Endodermal cell (in vitro differentiated cells): Measurements from ENCODE around the gene INHBE. TPM values are rescaled to one million over a fixed set of nuclear protein-coding genes. Genes with fewer than 3 reads are reported as not detected.
A peak's percentile ranks its signal among the peaks of the same experiment; 100 is the strongest.

Experiments used
- DNase-seq: peaks from one replicate; pipeline ENCODE4 v3.0.0-alpha.2; 2017
- H3K27ac ChIP-seq: 2 replicates; pipeline ENCODE4 v1.5.1; 2013; ENCODE audit warnings: mild to moderate bottlenecking, low read depth, low read length, moderate library complexity
- H3K27me3 ChIP-seq: 2 replicates; pipeline ENCODE4 v1.6.1; 2013; ENCODE audit warnings: mild to moderate bottlenecking, low read length, moderate library complexity; ENCODE audit not compliant: insufficient read depth, control insufficient read depth, poor library complexity, severe bottlenecking
- H3K36me3 ChIP-seq: 2 replicates; pipeline ENCODE4 v1.7.0; 2013; ENCODE audit warnings: mild to moderate bottlenecking, low read length, moderate library complexity; ENCODE audit not compliant: control insufficient read depth, insufficient read depth
- H3K4me1 ChIP-seq: one replicate; pipeline ENCODE4 v1.7.0; 2013; ENCODE audit warnings: low read length; ENCODE audit not compliant: control insufficient read depth, insufficient read depth
- H3K4me3 ChIP-seq: 2 replicates; pipeline ENCODE4 v1.5.1; 2013; ENCODE audit warnings: mild to moderate bottlenecking, low read length, moderate library complexity
- H3K9ac ChIP-seq: 2 replicates; pipeline ENCODE4 v1.6.1; 2013; ENCODE audit warnings: mild to moderate bottlenecking, low read length, moderate library complexity; ENCODE audit not compliant: poor library complexity, severe bottlenecking; ENCODE audit errors: extremely low read depth
- H3K9me3 ChIP-seq: 2 replicates; pipeline ENCODE4 v1.6.1; 2013; ENCODE audit warnings: mild to moderate bottlenecking, low read length, moderate library complexity; ENCODE audit not compliant: control insufficient read depth
- H3K27ac Mint-ChIP-seq: 2 replicates; pipeline ENCODE4 v1.8.0; 2020; ENCODE audit warnings: mixed read lengths
- H3K27me3 Mint-ChIP-seq: 2 replicates; pipeline ENCODE4 v1.8.0; 2021; ENCODE audit warnings: mild to moderate bottlenecking, mixed read lengths; ENCODE audit not compliant: insufficient read depth
- H3K36me3 Mint-ChIP-seq: 2 replicates; pipeline ENCODE4 v1.8.0; 2020; ENCODE audit warnings: low read depth, mixed read lengths
- H3K4me1 Mint-ChIP-seq: 2 replicates; pipeline ENCODE4 v1.8.0; 2020; ENCODE audit warnings: mixed read lengths
- H3K4me3 Mint-ChIP-seq: 2 replicates; pipeline ENCODE4 v1.8.0; 2020; ENCODE audit warnings: mild to moderate bottlenecking, moderate library complexity, mixed read lengths
- H3K9me3 Mint-ChIP-seq: 2 replicates; pipeline ENCODE4 v1.8.0; 2020; ENCODE audit warnings: mild to moderate bottlenecking, mixed read lengths
- WGBS, 2 experiments: methylation state at CpG; one replicate each; pipeline versions ENCODE4 v1.1.5 to v1.1.7; 2013; ENCODE audit warnings: missing lambda C conversion rate in 2 of 2, mixed read lengths in 1 of 2; ENCODE audit not compliant: insufficient coverage in 1 of 2, insufficient read length in 1 of 2; 5-methylcytosine and 5-hydroxymethylcytosine counted together
- total RNA-seq, 2 donors: library from RNA; stranded (reverse); fragmentation: NEBNext Ultra II Directional in 1 of 2; extraction: Animal tissue kit (Norgen Biotek cat#: 25700) in 1 of 2; gene quantifications; 2 replicates in 1 of 2; 3 replicates in 1 of 2; pipeline ENCODE4 v1.2.1, GENCODE V29; 2021
- TF ChIP-seq, protein P1 (sequence below): fragments of 200-600 bp; sonication (generic); conservative IDR thresholded peaks from 2 replicates; pipeline ENCODE4 v1.5.0; 2021; ENCODE audit warnings: antibody characterized with exemption, mild to moderate bottlenecking

The INHBE gene
- total RNA-seq, 2 donors from 2014 or later, result 0.24 to 0.29 TPM

DNA sequence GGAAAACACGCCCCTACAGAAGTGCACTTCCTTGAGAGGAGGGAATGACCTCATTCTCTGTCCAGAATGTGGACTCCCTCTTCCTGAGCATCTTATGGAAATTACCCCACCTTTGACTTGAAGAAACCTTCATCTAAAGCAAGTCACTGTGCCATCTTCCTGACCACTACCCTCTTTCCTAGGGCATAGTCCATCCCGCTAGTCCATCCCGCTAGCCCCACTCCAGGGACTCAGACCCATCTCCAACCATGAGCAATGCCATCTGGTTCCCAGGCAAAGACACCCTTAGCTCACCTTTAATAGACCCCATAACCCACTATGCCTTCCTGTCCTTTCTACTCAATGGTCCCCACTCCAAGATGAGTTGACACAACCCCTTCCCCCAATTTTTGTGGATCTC, 5.0 kb upstream of the INHBE start:
- Mint-ChIP-seq H3K9me3 (no peaks in the 10 kb centered on the region), H3K36me3 (no peaks in the 10 kb centered on the region), H3K4me1 (peaks cover 8% of the 10 kb centered on the region), H3K4me3 (no peak overlapping the region), H3K27ac (no peak overlapping the region), H3K27me3 (peaks cover under 1% of the 10 kb centered on the region)
- H3K9ac ChIP-seq, result no peak overlapping the region
- H3K9me3 ChIP-seq, result no peaks in the 10 kb centered on the region
- DNase-seq, result no peak
- TF ChIP-seq, protein P1, sequence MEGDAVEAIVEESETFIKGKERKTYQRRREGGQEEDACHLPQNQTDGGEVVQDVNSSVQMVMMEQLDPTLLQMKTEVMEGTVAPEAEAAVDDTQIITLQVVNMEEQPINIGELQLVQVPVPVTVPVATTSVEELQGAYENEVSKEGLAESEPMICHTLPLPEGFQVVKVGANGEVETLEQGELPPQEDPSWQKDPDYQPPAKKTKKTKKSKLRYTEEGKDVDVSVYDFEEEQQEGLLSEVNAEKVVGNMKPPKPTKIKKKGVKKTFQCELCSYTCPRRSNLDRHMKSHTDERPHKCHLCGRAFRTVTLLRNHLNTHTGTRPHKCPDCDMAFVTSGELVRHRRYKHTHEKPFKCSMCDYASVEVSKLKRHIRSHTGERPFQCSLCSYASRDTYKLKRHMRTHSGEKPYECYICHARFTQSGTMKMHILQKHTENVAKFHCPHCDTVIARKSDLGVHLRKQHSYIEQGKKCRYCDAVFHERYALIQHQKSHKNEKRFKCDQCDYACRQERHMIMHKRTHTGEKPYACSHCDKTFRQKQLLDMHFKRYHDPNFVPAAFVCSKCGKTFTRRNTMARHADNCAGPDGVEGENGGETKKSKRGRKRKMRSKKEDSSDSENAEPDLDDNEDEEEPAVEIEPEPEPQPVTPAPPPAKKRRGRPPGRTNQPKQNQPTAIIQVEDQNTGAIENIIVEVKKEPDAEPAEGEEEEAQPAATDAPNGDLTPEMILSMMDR, result no peak
- no peaks in the 10 kb centered on the region for H3K36me3 ChIP-seq
- WGBS, 2 experiments, result 92 to 99% methylated on average over 3 of the region's 3 CpGs
- H3K4me3 ChIP-seq, result no peak overlapping the region
- H3K27me3 ChIP-seq, result no peaks in the 10 kb centered on the region
- H3K27ac ChIP-seq, result no peak overlapping the region
- H3K4me1 ChIP-seq, result no peaks in the 10 kb centered on the region

DNA sequence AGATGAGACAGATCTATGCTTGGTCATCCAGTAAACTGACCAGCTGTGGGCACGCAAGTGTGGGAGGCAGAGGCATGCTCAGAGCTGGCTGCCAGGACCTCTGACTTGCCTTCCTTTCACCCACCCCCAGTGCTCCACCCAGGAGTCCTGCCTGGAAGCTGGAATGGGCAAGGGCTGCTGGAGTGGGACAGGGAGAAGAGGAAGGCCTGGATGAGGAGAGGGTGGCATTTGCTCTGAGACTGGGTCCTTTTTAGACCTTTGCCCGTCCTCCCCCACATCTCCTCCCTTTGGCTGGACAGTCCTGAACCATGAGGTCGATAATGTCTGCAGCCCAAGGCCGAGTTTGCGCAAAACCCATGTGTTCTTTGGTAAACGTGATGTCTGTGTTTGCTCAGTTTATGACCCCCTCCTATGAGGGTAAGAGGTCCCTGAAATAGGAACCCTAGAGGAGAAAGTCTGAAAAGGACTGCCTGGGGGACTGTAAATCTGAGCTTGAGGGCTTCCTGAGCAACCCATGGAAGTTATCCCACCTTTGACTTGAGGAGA, 3.8 kb upstream of the INHBE start:
- DNase-seq, result no peak
- WGBS, 2 experiments, result 88 to 93% methylated on average over 3 to 6 of the region's 6 CpGs
- H3K27me3 ChIP-seq, result no peaks in the 10 kb centered on the region

DNA sequence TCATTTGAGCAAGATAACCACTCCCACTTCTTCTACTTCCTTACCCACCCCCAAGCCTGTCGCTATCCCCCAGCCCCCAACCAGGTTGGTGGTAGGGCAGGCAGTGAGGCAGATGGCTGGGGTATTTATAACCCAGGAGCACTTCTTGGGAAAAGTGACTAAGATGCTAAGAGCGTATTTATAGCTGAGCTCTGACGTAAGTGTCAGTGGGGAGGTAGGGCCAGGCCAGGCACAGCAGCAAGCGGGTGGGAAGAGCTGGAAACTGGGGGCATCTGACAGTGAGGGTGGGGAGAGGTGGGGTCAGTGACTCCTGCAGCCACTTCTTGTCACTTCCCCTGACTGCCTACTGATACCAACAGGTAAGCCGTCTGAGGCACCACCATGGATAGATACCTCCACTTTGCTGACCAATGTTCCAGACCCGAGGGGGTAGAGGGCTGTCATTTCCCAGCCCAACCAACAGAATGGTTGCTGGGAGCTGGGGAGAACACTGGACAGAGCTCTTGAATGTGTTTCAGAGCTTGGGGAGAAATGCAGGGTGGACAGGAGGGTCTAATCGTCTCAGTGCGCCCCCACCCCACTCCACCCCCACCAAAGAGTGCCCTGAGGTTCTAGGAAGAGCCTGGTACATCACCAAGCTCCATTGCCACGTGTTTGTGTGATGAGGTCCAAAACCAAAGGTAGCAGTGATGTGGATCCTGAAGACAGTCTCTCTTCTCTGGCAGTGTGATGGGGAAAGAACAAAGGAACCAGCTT, 2.7 kb upstream of the INHBE start:
- no peaks in the 10 kb centered on the region for H3K27me3 ChIP-seq
- H3K27me3 Mint-ChIP-seq, result peaks cover 8% of the 10 kb centered on the region
- H3K27ac Mint-ChIP-seq, result no peak overlapping the region
- no peak overlapping the region for H3K4me3 Mint-ChIP-seq
- WGBS, 2 experiments, result 67 to 77% methylated on average over 5 to 7 of the region's 9 CpGs
- H3K9me3 Mint-ChIP-seq, result no peaks in the 10 kb centered on the region
- TF ChIP-seq, protein P1, result no peak
- H3K36me3 Mint-ChIP-seq, result no peaks in the 10 kb centered on the region
- H3K36me3 ChIP-seq, result no peaks in the 10 kb centered on the region
- no peaks in the 10 kb centered on the region for H3K4me1 ChIP-seq
- DNase-seq, result peak; percentile 72
- H3K9ac ChIP-seq, result no peak overlapping the region
- no peaks in the 10 kb centered on the region for H3K9me3 ChIP-seq
- H3K4me3 ChIP-seq, result no peak overlapping the region
- peaks cover 20% of the 10 kb centered on the region for H3K4me1 Mint-ChIP-seq
- H3K27ac ChIP-seq, result no peak overlapping the region

More for the DNA sequence above, 3.8 kb upstream of the INHBE start:
- Mint-ChIP-seq H3K4me3 (no peak overlapping the region), H3K27ac (no peak overlapping the region), H3K27me3 (peaks cover 8% of the 10 kb centered on the region), H3K4me1 (peaks cover 20% of the 10 kb centered on the region), H3K36me3 (no peaks in the 10 kb centered on the region), H3K9me3 (no peaks in the 10 kb centered on the region)
- Histone ChIP-seq H3K9me3 (no peaks in the 10 kb centered on the region), H3K9ac (no peak overlapping the region), H3K4me3 (no peak overlapping the region), H3K36me3 (no peaks in the 10 kb centered on the region), H3K27ac (no peak overlapping the region), H3K4me1 (no peaks in the 10 kb centered on the region)
- TF ChIP-seq, protein P1, result no peak
